ENCODE results near the gene TBX3.

TBX3 gene

GRCh38 chr12:114636723-114637480 lies 47.1 kb downstream of the TBX3 start:
- DNase-seq (ENCODE audit: low spot score) = no peak
- no peak for TF ChIP-seq CTCF (IDR thresholded peaks at IDR 0.05; ENCODE audit: extremely low read depth, insufficient read depth, missing control alignments)
- in situ Hi-C loops (cut with MboI; ENCODE audit: low pct_unique_long_range_greater_than_20kb, low sequenced_read_pairs, unreplicated experiment) = loop anchor here (25.0 kb wide), 1 partner anchor 1275 kb away; no protein-coding TSS in a partner anchor

- in situ Hi-C loops (cut with MboI; ENCODE audit: low pct_unique_long_range_greater_than_20kb, low sequenced_read_pairs, unreplicated experiment) = loop anchor here (25.0 kb wide), 1 partner anchor 1281 kb away; no protein-coding TSS in a partner anchor
- no peak for DNase-seq (ENCODE audit: low spot score)
- no peak for TF ChIP-seq CTCF (IDR thresholded peaks at IDR 0.05; ENCODE audit: extremely low read depth, insufficient read depth, missing control alignments)
Observed at GRCh38 chr12:114631242-114631641, 52.7 kb downstream of the TBX3 start.

GRCh38 chr12:114628199-114628598 lies 55.8 kb downstream of the TBX3 start:
- DNase-seq (ENCODE audit: low spot score) = no peak
- TF ChIP-seq CTCF (IDR thresholded peaks at IDR 0.05; ENCODE audit: extremely low read depth, insufficient read depth, missing control alignments) = no peak

DNA sequence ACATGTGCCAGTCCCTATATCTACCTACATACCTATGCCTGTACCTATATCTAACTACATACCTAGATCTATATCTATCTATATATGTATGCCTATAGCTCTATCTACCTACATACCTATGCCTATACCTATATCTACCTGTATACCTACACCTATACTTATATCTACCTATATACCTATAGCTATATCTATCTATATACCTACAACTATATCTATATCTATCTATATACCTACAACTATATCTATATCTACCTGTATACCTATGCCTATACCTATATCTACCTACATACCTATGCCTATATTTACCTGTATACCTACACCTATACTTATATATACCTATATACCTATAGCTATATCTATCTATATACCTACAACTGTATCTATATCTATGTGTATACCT lies 56.6 kb downstream of the TBX3 start:
- no peak for DNase-seq (ENCODE audit: low spot score)
- no peak for TF ChIP-seq CTCF (IDR thresholded peaks at IDR 0.05; ENCODE audit: extremely low read depth, insufficient read depth, missing control alignments)
- in situ Hi-C loops (cut with MboI; ENCODE audit: low pct_unique_long_range_greater_than_20kb, low sequenced_read_pairs, unreplicated experiment) = loop anchor here (25.0 kb wide), 1 partner anchor 1285 kb away; no protein-coding TSS in a partner anchor

More at GRCh38 chr12:114628199-114628598, 55.8 kb downstream of the TBX3 start:
- in situ Hi-C loops (cut with MboI; ENCODE audit: low pct_unique_long_range_greater_than_20kb, low sequenced_read_pairs, unreplicated experiment) = loop anchor here (25.0 kb wide), 1 partner anchor 1284 kb away; no protein-coding TSS in a partner anchor

GRCh38 chr12:114625294-114625851 lies 58.6 kb downstream of the TBX3 start:
- DNase-seq (ENCODE audit: low spot score) = peak; percentile 50
- in situ Hi-C loops (cut with MboI; ENCODE audit: low pct_unique_long_range_greater_than_20kb, low sequenced_read_pairs, unreplicated experiment) = loop anchor here (25.0 kb wide), 1 partner anchor 1287 kb away; no protein-coding TSS in a partner anchor

GRCh38 chr12:114623737-114624136 lies 60.2 kb downstream of the TBX3 start:
- no peak for TF ChIP-seq CTCF (IDR thresholded peaks at IDR 0.05; ENCODE audit: extremely low read depth, insufficient read depth, missing control alignments)
- in situ Hi-C loops (cut with MboI; ENCODE audit: low pct_unique_long_range_greater_than_20kb, low sequenced_read_pairs, unreplicated experiment) = no loop called here
- no peak for DNase-seq (ENCODE audit: low spot score)

More at GRCh38 chr12:114625294-114625851, 58.6 kb downstream of the TBX3 start:
- peak; percentile 77 for TF ChIP-seq CTCF (IDR thresholded peaks at IDR 0.05; ENCODE audit: extremely low read depth, insufficient read depth, missing control alignments)

Data from GM13977 (cell line).